IPS-NIHi7 (cell line): ENCODE results near the gene SNAPIN.
A peak's percentile ranks its signal among the peaks of the same experiment; 100 is the strongest.
"Not testable (repeated sequence)": the region's sequence is repeated elsewhere in the genome, so short reads cannot be mapped to it uniquely, and the experiment has no call there.

Source experiments
- DNase-seq: peaks from one replicate; pipeline ENCODE4 v3.0.0; 2012; ENCODE audit warnings: mixed read lengths; ENCODE audit errors: extremely low spot score

Gene SNAPIN

DNA sequence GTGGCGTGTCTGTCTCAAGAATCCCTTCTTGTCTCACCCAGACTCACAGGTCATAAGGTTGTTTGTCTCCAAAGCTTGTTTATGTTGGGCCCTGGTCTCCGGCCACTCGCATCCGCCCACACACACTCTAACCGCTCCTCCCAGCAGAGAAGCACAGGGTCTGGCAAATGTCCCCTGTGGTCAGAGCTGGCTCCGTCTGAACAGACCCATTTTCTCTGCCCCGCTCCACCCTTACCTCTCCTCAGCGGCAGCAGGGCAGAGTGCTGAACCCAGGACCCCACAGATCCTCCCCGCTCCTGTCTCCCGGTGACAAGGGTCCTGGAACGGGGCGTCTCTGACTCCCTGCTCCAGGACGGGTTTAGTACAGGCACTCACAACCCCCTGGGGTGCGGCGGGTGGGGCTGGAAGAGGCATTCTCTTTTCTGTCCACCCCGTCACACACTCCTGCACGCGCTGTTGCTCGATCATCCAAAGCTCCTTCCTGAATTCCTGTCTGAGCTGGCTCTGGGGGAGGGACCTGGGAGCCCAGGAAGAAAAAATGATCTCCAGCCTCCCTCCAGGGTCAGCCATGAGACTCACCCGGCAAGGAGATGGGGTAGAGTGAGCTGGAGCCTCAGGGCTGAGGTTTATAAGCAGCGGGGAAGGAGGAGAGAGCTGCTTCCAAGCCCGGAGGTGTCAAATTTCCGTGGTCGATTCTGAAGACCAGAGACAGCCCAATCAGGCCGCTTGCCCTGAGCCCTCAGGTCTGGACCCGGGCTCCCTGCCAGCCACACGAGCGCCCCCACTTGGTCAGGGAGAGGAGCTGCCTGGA lies 31.4 kb upstream of the SNAPIN start, which contains the start of gene S100A13:
Gene S100A13, minus strand, starts transcription at position 602 of the 811 bp plus-strand sequence. CDS start 1,033 bp downstream, outside the sequence.
- DNase-seq, result peak; percentile 97

DNA sequence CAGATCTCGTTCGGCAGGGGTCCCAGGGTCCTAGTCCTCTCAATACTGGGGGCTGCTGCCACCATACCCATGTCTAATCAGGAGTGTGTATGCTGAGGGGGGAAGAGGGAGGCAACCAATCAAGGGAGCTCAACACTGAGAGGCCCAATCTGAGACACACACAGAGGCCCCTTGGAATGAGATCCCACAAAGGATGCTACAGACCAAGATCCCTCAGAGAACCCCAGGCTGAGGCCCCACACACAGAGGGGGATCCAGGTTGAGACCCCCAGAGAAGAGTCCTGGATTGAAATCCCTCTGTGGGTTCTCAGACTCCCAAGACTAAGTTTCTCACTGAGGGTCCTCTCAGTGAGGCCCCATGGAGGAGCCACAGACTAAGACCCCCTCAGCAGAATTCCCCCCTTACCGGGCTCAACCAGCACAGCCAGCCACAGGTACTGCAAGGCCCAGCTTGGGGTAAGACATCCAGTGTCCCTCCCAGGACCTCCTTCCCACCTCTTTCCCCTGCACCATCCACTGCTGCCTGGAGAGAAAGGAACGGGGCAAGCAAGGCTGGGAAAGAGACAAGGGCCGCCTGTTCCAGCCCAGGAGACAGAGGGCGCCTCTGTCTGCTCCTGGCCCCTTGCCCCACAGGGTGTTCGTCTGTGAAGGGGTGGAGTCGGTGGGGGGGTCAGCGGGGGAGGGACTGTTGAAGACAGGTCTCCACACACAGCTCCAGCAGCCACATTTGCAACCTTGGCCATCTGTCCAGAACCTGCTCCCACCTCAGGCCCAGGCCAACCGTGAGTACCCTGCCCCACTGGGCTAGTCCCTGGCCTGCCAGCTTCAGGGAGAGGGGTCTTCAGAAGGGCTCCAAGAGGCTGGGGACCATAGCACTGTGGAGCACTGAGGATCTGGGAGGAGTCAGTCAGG lies 30.5 kb upstream of the SNAPIN start, which contains the start of gene S100A1:
Gene S100A1, plus strand, starts transcription at position 720 of the 912 bp plus-strand sequence. CDS start 2,088 bp downstream, outside the sequence.
- DNase-seq, result no peak

DNA sequence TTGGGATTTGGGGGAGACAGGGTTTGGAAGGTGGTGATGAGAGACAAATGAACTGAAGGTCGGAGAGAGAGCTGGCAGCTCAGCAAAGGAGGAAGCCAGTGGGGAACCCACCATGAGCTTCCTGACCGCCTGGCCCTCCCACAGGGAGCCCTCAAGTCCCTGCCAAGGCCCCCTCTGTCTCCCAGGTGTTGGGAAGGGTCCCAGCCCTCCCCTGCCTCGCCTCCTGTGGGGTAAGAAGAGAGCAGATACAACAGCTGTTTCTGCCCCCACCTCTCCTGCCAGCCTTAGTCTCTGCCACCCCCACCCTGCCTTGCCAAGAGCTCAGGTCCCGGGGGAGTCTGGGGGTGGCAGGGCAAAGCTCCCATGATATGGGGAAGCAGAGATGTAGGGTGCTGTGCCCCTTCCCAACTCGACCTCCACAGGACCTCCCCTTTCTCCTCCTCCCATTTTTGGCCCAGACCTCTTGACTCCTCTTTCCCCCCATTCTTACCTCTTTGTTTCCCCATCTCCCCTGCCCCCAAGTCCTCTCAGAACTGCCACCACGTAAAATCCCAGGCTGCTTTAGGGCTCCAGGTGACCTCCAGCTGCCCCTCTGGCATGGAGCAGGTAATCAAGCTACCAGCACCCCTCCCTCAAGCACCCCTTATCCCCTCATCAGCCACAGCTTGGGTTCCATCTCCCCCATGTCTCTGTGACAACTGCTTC lies 29.7 kb upstream of the SNAPIN start:
- no peak for DNase-seq

DNA sequence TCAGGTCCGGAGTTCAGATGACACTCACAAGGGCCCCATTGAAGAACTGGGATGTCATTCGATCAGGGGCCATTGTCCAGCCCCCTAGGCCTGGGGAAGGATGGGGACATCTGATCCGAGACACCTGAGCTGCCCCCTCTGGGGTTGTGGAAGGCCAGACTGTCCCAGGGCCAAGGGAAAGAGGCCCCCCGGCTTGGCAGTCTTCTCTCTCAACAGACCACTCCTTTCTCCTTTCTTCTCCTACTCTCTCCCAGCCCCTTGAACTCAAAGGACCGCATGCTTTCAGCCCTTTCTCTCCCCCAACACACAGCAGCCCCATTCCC lies 29.2 kb upstream of the SNAPIN start:
- no peak for DNase-seq

DNA sequence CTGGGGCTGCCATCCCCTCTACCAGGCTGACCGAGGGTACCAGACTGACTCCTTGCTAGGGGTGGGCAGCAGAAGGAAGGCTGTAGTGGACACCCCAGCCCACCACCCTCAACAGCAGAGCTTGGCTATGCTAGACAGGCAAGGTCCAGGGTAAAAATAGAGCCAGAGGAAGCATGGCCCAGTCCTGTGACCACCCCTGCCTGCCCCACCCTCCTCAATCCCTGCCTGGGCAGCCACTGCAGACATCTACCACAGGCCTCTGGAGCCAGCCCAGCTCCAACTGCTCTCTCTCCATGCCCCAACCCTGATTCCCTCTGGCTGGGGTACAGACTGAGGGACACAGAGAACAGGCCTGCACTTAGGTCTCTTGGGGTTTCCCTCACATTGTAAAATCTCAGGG lies 28.5 kb upstream of the SNAPIN start:
- no peak for DNase-seq

DNA sequence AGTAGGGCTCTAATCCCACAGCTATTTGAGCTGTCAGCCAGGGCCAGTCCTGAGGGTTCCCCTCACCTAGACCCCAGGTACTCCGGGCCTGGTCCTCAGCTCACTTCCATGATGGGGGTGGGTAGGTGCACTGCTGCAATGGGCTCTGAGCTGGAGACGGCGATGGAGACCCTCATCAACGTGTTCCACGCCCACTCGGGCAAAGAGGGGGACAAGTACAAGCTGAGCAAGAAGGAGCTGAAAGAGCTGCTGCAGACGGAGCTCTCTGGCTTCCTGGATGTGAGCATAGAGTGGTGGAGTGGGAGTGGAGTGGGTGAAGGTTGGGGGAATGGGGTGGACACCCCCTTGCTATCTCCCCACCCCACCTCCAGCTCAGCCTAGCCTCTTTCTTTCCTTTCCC lies 28.1 kb upstream of the SNAPIN start:
- DNase-seq, result no peak

DNA sequence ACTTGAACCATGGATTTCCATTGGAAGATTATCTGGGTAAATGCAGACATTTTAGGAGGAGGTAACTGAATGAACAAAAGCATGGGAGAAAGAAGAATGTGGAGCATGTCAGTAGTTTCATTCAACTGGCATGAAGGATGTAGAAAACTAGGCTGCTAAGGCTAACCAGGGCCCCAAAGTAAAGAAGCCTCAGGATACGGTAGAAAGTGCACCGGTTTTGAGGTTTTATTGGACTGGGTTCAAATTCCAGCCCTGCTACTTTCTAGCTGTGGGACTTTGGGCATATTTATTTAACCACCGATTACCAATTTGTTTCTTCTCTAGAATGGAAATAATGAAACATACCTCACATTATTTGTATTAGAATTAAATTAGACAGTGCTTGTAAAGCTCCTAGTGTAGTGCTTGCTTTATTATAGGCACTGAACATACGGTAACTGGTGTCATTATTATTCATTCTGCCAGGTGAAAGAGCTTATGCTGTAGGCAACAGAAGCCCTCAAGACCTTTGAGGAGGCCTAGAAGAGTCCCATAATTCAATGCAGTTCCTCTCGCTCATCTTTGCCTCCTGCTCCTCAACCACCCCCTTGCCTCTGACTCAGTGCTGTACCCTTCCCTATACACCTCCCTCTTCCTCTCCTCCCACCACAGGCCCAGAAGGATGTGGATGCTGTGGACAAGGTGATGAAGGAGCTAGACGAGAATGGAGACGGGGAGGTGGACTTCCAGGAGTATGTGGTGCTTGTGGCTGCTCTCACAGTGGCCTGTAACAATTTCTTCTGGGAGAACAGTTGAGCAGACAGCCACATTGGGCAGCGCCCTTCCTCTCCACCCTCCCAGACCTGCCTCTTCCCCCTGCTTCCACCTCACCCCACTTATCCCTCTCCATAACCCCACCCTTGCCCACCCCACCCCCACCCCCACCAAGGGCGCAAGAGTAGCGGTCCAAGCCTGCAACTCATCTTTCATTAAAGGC lies 27.2 kb upstream of the SNAPIN start:
- no peak for DNase-seq

DNA sequence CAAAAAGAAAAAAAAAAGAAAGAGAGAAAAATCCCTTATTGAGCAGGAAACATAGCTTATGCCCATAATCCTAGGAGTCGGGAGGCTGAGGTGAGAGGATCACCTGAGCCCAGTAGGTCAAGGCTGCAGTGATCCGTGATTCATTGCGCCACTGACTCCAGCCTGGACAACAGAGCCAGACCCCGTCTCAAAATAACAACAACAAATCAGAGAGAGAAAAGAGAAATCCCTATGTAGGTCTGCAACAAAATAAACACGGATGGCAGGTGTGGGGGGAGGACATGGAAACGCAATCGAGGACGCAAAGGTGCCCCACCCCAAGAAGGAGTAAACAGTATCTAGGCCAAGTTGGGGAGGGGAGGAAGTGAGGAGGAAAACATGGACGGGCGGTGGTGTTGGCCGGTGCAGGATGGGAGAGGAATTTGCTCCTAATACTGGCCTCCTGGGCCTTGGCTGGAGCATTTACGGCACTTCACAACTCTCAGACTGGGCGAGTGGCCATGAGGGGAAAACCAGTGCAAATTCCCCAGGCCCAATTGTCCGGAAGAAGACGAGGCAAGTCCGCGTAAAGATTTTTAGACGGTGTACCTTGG lies 25.2 kb upstream of the SNAPIN start:
- no peak for DNase-seq

DNA sequence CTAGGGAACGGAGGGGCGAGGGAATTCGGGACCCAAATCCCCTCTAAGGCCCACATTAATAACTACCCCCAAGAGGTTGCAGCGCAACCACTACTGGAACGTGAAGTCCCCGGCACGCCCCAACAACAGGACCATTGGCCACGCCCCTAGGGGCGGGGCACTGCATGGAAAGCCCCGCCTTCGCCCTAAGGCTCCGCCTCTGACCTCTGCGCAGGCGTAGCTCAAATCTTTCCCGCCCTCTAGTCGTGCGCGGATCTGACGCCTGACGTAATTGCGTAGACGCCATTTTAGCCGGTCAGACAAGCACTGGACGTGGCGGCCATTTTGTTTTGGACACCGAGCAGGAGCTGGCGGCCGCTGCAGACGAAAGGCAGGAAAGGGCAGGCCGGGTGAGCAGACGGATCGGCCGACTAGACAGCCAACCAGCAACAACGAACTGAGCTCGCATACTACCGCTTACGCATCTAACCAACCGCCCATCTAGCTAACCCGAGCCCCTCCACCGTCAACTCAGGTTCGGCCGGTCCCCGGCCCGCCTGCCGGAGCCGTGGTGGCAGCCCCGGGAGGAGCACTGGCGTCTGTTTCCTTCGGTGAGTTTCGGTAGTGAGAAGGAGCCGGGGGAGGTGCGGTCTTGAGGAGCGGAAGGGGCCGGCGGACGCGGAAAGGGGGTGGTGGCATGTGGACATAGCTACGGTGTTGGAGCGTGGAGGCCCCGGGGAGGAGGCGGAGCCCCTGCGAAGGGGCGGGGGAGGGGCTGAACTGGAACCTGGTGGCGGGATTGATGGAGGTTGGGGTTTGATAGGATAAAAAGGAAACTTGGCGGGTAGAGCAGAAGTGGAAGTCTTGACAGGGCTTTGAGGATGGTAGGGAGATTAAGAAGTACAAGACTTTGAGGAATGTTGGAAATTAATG lies 24.5 kb upstream of the SNAPIN start, which contains the start of gene CHTOP:
Gene CHTOP, plus strand, starts transcription at position 313 of the 912 bp plus-strand sequence. CDS start 2,523 bp downstream, outside the sequence.
- DNase-seq, result peak; percentile 95

DNA sequence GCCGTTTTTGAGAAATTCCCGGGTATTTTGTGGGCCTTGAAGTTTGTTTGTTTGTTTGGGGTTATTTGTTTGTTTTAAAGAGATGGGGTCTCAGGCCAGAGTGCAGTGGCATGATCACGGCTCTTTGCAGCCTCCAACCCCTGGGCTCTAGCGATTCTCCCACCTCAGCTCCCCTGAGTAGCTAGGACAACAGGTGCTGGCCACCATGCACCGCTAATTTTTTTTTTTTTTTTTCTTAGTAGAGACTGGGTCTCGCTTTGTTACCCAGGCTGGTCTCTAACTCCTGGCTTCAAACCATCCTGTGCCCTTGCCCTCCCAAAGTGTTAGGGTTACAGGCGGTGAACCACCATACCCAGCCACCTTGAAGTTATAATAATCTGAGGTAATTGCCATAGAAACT lies 22.6 kb upstream of the SNAPIN start:
- DNase-seq, result no peak

DNA sequence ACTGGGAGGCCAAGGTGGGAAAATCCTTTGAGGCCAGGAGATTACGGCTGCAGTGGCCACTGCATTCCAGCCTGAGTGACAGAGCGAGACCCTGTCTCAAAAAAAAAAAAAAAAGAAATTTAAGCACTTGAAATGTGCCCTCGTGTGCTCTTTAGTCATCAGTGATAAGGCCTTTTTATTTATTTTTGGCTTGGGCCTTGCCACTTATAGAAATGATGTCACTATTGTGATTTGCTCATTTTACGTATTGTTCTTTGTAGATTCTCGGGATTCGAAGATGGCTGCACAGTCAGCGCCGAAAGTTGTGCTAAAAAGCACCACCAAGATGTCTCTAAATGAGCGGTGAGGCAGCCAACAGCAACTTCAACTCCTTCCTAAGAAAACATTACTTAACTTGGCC lies 22.2 kb upstream of the SNAPIN start:
- DNase-seq, result no peak

DNA sequence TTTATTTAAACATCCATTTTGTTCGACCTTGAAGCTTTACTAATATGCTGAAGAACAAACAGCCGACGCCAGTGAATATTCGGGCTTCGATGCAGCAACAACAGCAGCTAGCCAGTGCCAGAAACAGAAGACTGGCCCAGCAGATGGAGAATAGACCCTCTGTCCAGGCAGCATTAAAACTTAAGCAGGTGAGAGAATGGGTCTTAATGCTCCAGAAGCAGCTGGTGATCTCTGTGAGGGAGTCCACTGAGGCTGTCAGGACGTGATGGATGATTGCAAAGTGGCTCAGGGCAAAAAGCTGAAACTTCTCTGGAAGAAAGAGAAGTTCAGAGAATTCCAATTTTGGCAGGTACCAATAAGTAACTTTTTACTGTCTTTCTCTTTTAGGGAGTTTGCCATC lies 20.2 kb upstream of the SNAPIN start:
- DNase-seq, result no peak

DNA sequence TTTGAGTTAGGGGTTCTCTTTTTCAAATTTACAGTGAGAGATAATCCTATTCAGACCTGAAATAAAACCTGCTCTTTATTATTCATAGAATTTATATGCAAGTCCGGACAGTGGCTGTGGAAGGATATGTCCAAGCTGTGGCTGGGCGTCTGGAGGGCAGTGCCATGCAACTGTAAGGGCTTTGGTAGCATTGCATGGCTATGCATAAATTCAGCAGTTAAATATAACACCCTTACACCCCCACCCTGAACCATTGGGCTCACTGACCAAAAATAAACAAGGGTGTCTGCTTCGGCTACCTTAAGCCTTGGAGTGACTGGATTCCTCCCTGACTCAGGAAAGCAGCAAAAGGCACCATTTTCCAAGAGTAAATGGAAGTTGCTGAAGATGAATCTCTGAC lies 19.2 kb upstream of the SNAPIN start:
- DNase-seq, result no peak

DNA sequence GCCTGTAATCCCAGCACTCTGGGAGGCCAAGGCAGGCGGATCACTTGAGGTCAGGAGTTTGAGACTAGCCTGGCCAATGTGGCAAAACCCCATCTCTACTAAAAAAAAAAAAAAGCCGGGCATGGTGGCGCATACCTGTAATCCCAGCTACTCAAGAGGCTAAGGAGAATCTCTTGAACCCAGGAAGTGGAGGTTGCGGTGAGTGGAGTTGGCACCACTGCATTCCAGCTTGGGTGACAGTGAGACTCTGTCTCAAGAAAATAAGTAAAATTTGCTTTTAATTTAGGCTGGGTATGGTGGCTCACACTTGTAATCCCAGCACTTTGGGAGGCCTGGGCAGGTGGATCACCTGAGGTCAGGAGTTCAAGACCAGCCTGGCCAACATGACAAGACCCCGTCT lies 18.3 kb upstream of the SNAPIN start:
- DNase-seq, result not testable (repeated sequence)

DNA sequence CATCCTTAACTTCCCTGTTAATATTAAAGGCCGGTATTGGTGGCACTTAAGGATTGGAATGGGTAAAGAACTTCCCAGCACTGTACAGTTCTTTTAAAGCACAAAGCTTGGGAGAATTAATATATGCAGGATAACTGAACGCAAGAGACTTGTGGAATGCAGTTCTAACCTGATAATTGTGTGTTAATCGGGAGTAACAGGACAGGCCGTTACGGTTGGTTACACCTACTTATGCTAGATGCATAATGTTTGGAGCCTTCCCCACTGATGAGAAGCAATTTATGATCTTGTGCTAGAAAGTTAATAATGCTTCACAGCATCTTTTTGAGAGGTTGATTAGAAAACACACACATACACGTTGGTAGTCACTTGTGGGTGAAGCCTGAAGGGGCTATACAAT lies 17.6 kb upstream of the SNAPIN start:
- DNase-seq, result no peak

DNA sequence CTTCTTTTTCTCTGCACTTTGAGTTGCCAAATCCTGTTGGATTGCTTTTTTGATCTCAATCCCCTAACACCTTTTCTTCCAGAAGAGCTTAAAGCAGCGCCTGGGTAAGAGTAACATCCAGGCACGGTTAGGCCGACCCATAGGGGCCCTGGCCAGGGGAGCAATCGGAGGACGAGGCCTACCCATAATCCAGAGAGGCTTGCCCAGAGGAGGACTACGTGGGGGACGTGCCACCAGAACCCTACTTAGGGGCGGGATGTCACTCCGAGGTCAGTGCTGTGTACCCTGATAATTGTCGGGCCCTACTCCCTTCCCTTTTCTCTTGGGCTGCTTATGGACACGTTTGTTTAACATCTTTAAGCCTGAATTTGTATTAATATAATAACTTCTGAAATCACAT lies 16.3 kb upstream of the SNAPIN start:
- no peak for DNase-seq

DNA sequence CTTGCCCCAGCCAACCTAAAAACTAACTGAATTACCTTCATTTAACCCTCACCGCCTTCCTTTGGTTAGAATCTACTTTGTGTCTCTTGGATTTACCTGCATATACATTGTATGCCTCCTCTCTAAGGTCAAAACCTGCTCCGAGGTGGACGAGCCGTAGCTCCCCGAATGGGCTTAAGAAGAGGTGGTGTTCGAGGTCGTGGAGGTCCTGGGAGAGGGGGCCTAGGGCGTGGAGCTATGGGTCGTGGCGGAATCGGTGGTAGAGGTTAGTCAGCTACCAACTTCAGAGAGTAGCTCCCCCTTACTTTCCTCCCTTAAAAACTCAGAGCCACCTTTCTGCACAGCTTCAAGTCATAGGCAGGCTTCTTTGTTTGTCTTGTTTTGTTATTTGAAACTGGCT lies 15.4 kb upstream of the SNAPIN start:
- DNase-seq, result no peak

DNA sequence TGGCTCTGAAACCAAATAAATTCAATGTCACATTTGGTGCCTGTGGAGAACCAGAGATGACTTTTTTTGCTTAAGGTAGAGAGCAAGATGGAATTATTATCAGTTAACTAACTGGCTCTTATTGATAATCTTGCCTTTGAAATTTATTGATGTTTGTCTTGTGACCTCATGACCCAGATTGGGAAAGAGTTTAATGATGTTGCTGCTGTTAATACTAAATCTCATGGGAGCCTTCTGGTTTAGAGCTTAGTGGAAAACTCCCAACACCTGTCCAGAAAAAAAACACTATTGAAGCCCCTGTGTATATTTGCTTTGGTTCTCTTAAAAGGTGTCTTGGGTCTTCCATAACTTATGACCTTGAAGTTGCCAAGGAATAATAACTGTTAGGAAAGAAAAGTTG lies 14.7 kb upstream of the SNAPIN start:
- DNase-seq, result no peak

DNA sequence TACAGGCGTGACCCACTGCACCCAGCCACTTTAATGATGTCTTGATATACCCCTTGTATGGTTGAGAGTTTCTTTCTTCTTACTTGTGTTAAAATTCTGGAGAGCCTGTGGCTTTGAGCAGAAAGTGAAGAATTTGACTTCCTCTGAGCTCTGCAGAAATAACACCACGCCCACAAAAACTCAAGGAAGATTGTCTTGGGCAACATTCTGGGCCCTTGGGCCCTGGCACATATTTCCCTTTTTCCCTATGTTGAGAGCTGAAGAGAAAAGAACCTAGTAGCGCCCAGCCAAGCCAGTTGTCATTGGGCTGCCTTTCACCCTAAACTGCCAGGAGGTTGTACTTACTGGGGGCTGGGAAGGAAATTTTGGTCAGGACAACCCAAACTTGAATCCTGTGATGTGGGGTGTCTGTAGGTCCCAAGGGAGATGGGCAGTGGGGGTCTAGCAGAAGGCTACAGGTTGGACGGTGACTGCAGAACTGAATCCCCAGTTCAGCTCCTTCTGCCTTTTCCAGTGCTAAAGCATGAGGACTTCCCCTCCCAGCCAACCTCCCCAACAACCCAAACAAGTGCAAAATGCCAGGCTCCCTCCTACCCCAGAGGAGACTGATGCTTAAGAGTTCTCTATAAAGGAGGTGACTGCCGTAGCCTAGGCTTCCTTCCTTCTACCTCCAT lies 11.7 kb upstream of the SNAPIN start:
- DNase-seq, result no peak
